Measurements from ENCODE around the gene CD209. TPM values are rescaled to one million over a fixed set of nuclear protein-coding genes. Genes with fewer than 3 reads are reported as not detected.
A peak's percentile ranks its signal among the peaks of the same experiment; 100 is the strongest.

CD209 gene
- total RNA-seq, 1 experiment from 2014 or later, result not detected

DNA sequence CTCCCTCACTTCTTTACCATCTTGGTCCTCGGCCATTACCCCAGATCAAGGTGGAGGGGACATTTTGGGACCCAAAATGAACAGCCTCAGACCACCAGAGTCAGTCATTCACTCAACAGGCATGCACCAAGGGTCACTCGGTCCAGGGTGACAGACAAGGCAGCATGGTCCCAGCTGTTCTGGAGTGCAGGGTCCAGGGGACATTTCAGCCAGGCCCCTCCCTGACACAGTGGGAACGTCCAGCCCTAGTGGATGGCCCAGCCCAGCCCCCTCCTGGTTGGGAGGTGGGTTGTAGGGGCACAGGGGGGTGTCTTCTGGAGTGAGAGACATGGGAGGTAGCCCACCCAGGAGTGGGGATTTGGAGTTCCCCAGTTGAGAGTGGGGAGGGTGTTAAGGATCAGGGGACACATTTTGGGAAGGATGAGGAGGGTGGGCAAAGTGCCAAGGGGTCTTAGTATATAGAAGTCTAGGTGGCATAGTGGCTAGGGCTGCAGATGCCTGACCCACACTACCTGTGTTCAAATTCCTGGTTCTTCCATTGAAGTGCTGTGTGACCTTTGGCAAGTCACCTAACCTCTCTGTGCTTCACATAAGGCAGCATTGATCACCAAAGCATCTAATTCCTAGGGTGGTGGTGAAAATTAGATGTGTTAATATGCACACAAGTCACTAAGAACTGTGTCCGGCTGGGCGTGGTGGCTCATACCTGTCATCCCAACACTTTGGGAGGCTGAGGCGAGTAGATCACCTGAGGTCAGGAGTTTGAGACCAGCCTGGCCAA lies 42.9 kb downstream of the CD209 start:
- no peaks in the 10 kb centered on the region for H4K20me1 ChIP-seq (ENCODE audit: insufficient read depth, low read depth, low read length)
- no peak overlapping the region for H2AFZ ChIP-seq (ENCODE audit: low read length)
- no peak overlapping the region for H3K27ac ChIP-seq (ENCODE audit: low read length)
- no peaks in the 10 kb centered on the region for H3K9me2 ChIP-seq (replicated peaks; ENCODE audit: insufficient read depth, low read length)
- no peak overlapping the region for H3K4me3 ChIP-seq (ENCODE audit: low read length)
- no peaks in the 10 kb centered on the region for H3K27me3 ChIP-seq (ENCODE audit: low read length)
- no peak for DNase-seq
- peaks cover 3% of the 10 kb centered on the region for H3K4me1 ChIP-seq (ENCODE audit: low read length)
- H3K79me2 ChIP-seq (ENCODE audit: low read length), result no peaks in the 10 kb centered on the region
- no peaks in the 10 kb centered on the region for H3K9me3 ChIP-seq (ENCODE audit: low read length)
- no peak overlapping the region for H3K4me2 ChIP-seq (ENCODE audit: low read depth, low read length, poor library complexity, severe bottlenecking)
- H3K36me3 ChIP-seq (ENCODE audit: insufficient read depth, low read length), result no peaks in the 10 kb centered on the region
- no peak overlapping the region for H3K9ac ChIP-seq (ENCODE audit: low read length)

DNA sequence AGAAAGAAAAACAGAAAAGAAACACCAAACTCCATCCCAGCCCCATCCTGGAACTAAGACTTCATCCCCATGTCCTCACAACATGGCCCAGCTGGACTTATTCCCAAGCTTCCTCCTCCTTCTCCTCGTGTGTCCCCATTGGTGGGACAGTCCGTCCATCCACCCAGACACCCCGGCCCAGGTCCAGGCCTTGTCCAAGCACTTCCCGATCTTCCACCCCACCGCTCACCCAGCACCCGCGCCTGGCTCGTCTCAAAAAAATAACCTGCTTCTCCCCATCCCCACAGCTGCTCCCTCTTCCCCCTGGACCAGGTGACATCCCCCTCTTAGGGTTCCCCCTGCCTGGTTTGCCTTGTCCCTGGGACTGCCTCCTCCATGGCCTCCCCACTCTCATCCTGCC lies 44.0 kb downstream of the CD209 start:
- no peaks in the 10 kb centered on the region for H3K36me3 ChIP-seq (ENCODE audit: insufficient read depth, low read length)
- no peaks in the 10 kb centered on the region for H3K9me2 ChIP-seq (replicated peaks; ENCODE audit: insufficient read depth, low read length)
- H4K20me1 ChIP-seq (ENCODE audit: insufficient read depth, low read depth, low read length), result no peaks in the 10 kb centered on the region
- no peaks in the 10 kb centered on the region for H3K27me3 ChIP-seq (ENCODE audit: low read length)
- no peak overlapping the region for H3K27ac ChIP-seq (ENCODE audit: low read length)
- no peak for DNase-seq
- H3K9me3 ChIP-seq (ENCODE audit: low read length), result no peaks in the 10 kb centered on the region
- no peak overlapping the region for H3K4me3 ChIP-seq (ENCODE audit: low read length)
- H3K4me2 ChIP-seq (ENCODE audit: low read depth, low read length, poor library complexity, severe bottlenecking), result no peak overlapping the region
- H3K4me1 ChIP-seq (ENCODE audit: low read length), result peaks cover 3% of the 10 kb centered on the region
- H3K79me2 ChIP-seq (ENCODE audit: low read length), result no peaks in the 10 kb centered on the region
- H2AFZ ChIP-seq (ENCODE audit: low read length), result no peak overlapping the region
- H3K9ac ChIP-seq (ENCODE audit: low read length), result no peak overlapping the region

GRCh38 chr19:7701654-7702457 lies 45.5 kb downstream of the CD209 start, which contains the start of gene FCER2:
FCER2 (minus strand) TSS chr19:7702131; CDS start chr19:7699760, 2,371 bp downstream.
- no peaks in the 10 kb centered on the region for H3K9me2 ChIP-seq (replicated peaks; ENCODE audit: insufficient read depth, low read length)
- DNase-seq, result peak; percentile 52
- H3K36me3 ChIP-seq (ENCODE audit: insufficient read depth, low read length), result no peaks in the 10 kb centered on the region
- H3K4me2 ChIP-seq (ENCODE audit: low read depth, low read length, poor library complexity, severe bottlenecking), result no peak within 1 kb of the TSS
- no peaks in the 10 kb centered on the region for H3K9me3 ChIP-seq (ENCODE audit: low read length)
- no peak within 1 kb of the TSS for H3K27ac ChIP-seq (ENCODE audit: low read length)
- H3K4me1 ChIP-seq (ENCODE audit: low read length), result peaks cover 3% of the 10 kb centered on the region
- no peak within 1 kb of the TSS for H3K4me3 ChIP-seq (ENCODE audit: low read length)
- H2AFZ ChIP-seq (ENCODE audit: low read length), result no peak within 1 kb of the TSS
- no peaks in the 10 kb centered on the region for H3K27me3 ChIP-seq (ENCODE audit: low read length)
- no peak within 1 kb of the TSS for H3K9ac ChIP-seq (ENCODE audit: low read length)
- H3K79me2 ChIP-seq (ENCODE audit: low read length), result no peaks in the 10 kb centered on the region
- H4K20me1 ChIP-seq (ENCODE audit: insufficient read depth, low read depth, low read length), result no peaks in the 10 kb centered on the region

DNA sequence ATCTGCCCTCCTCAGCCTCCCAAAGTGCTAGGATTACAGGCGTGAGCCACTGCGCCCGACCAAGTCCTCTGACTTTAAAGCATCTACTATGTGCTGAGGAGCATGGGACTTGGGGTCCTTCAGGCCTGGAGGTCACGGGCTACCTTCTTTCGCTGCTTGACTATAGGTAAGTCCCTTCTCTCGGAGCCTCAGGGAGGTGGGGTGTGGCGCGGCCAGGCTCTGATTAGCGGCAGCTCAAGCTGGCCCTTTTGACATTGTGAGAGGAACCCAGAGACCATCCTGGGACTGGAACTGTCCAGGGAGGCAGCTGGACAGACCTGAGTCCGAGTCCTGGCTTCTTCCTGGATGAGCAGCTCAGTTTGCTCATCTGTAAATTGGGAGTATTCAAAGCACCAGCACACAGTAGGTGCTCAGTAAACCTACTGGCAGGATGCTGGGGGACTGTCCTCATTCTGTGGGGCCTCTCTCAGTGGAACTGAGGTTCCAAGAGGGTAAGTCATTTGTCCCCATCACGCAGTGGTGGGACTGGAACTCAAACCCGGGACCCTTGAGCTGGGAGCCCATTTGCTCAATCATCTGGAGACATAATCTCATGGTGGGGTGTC lies 46.2 kb downstream of the CD209 start:
- peaks cover 3% of the 10 kb centered on the region for H3K4me1 ChIP-seq (ENCODE audit: low read length)
- no peak overlapping the region for H3K9ac ChIP-seq (ENCODE audit: low read length)
- no peaks in the 10 kb centered on the region for H3K79me2 ChIP-seq (ENCODE audit: low read length)
- no peak overlapping the region for H3K27ac ChIP-seq (ENCODE audit: low read length)
- no peaks in the 10 kb centered on the region for H3K27me3 ChIP-seq (ENCODE audit: low read length)
- no peaks in the 10 kb centered on the region for H4K20me1 ChIP-seq (ENCODE audit: insufficient read depth, low read depth, low read length)
- H3K4me2 ChIP-seq (ENCODE audit: low read depth, low read length, poor library complexity, severe bottlenecking), result no peak overlapping the region
- no peak overlapping the region for H3K4me3 ChIP-seq (ENCODE audit: low read length)
- H3K36me3 ChIP-seq (ENCODE audit: insufficient read depth, low read length), result no peaks in the 10 kb centered on the region
- H3K9me3 ChIP-seq (ENCODE audit: low read length), result no peaks in the 10 kb centered on the region
- H2AFZ ChIP-seq (ENCODE audit: low read length), result no peak overlapping the region
- H3K9me2 ChIP-seq (replicated peaks; ENCODE audit: insufficient read depth, low read length), result no peaks in the 10 kb centered on the region
- DNase-seq, result no peak

- H3K9ac ChIP-seq (ENCODE audit: low read length), result no peak overlapping the region
- H3K9me3 ChIP-seq (ENCODE audit: low read length), result no peaks in the 10 kb centered on the region
Measured at GRCh38 chr19:7699417-7700401, 47.6 kb downstream of the CD209 start.

GRCh38 chr19:7699003-7699402 lies 48.3 kb downstream of the CD209 start:
- Histone ChIP-seq H3K4me1 (ENCODE audit: low read length) (peaks cover 3% of the 10 kb centered on the region), H3K9ac (ENCODE audit: low read length) (no peak overlapping the region)

More at GRCh38 chr19:7699417-7700401, 47.6 kb downstream of the CD209 start:
- Histone ChIP-seq H4K20me1 (ENCODE audit: insufficient read depth, low read depth, low read length) (no peaks in the 10 kb centered on the region), H3K27ac (ENCODE audit: low read length) (no peak overlapping the region), H3K79me2 (ENCODE audit: low read length) (no peaks in the 10 kb centered on the region), H3K4me3 (ENCODE audit: low read length) (no peak overlapping the region), H3K27me3 (ENCODE audit: low read length) (no peaks in the 10 kb centered on the region), H3K4me2 (ENCODE audit: low read depth, low read length, poor library complexity, severe bottlenecking) (no peak overlapping the region), H2AFZ (ENCODE audit: low read length) (no peak overlapping the region), H3K9me2 (replicated peaks; ENCODE audit: insufficient read depth, low read length) (no peaks in the 10 kb centered on the region), H3K4me1 (ENCODE audit: low read length) (peaks cover 3% of the 10 kb centered on the region), H3K36me3 (ENCODE audit: insufficient read depth, low read length) (no peaks in the 10 kb centered on the region)
- no peak for DNase-seq

GRCh38 chr19:7698583-7698982 lies 48.8 kb downstream of the CD209 start:
- H3K27me3 ChIP-seq (ENCODE audit: low read length), result no peaks in the 10 kb centered on the region
- no peak overlapping the region for H2AFZ ChIP-seq (ENCODE audit: low read length)
- DNase-seq, result no peak
- peaks cover 3% of the 10 kb centered on the region for H3K4me1 ChIP-seq (ENCODE audit: low read length)
- no peak overlapping the region for H3K4me3 ChIP-seq (ENCODE audit: low read length)
- H3K79me2 ChIP-seq (ENCODE audit: low read length), result no peaks in the 10 kb centered on the region
- H3K4me2 ChIP-seq (ENCODE audit: low read depth, low read length, poor library complexity, severe bottlenecking), result no peak overlapping the region
- H3K9me3 ChIP-seq (ENCODE audit: low read length), result no peaks in the 10 kb centered on the region
- no peaks in the 10 kb centered on the region for H4K20me1 ChIP-seq (ENCODE audit: insufficient read depth, low read depth, low read length)
- no peaks in the 10 kb centered on the region for H3K36me3 ChIP-seq (ENCODE audit: insufficient read depth, low read length)
- no peaks in the 10 kb centered on the region for H3K9me2 ChIP-seq (replicated peaks; ENCODE audit: insufficient read depth, low read length)
- no peak overlapping the region for H3K27ac ChIP-seq (ENCODE audit: low read length)
- no peak overlapping the region for H3K9ac ChIP-seq (ENCODE audit: low read length)

More at GRCh38 chr19:7699003-7699402, 48.3 kb downstream of the CD209 start:
- no peak overlapping the region for H3K27ac ChIP-seq (ENCODE audit: low read length)
- H4K20me1 ChIP-seq (ENCODE audit: insufficient read depth, low read depth, low read length), result no peaks in the 10 kb centered on the region
- H3K4me3 ChIP-seq (ENCODE audit: low read length), result no peak overlapping the region
- DNase-seq, result no peak
- H3K9me3 ChIP-seq (ENCODE audit: low read length), result no peaks in the 10 kb centered on the region
- H3K36me3 ChIP-seq (ENCODE audit: insufficient read depth, low read length), result no peaks in the 10 kb centered on the region
- no peaks in the 10 kb centered on the region for H3K27me3 ChIP-seq (ENCODE audit: low read length)
- no peaks in the 10 kb centered on the region for H3K79me2 ChIP-seq (ENCODE audit: low read length)
- no peak overlapping the region for H2AFZ ChIP-seq (ENCODE audit: low read length)
- no peak overlapping the region for H3K4me2 ChIP-seq (ENCODE audit: low read depth, low read length, poor library complexity, severe bottlenecking)
- H3K9me2 ChIP-seq (replicated peaks; ENCODE audit: insufficient read depth, low read length), result no peaks in the 10 kb centered on the region
